CD4-positive, CD25-positive, alpha-beta regulatory T cell (primary cell): ENCODE results near the gene PCDH1. TPM values are rescaled to one million over a fixed set of nuclear protein-coding genes. Genes with fewer than 3 reads are reported as not detected.

Source experiments
- ATAC-seq, 2 donors: fragments of 150-1000 bp; cut with Tn5 transposase; one replicate each; pipeline ENCODE4 v1.10.0; 2021; ENCODE audit warnings: low read depth in 2 of 2, moderate number of reproducible peaks in 2 of 2, moderate library complexity in 1 of 2
- DNase-seq, 3 donors: peaks; one replicate each; pipeline versions ENCODE4 v3.0.0 to v3.0.0-alpha.2; 2012 to 2022; ENCODE audit warnings: mixed read lengths in 1 of 3
- H3K27ac ChIP-seq: one replicate; pipeline ENCODE4 v1.7.0; 2013; ENCODE audit warnings: mild to moderate bottlenecking, low read length; ENCODE audit not compliant: insufficient read depth, poor library complexity, severe bottlenecking
- H3K27me3 ChIP-seq: one replicate; pipeline ENCODE4 v1.7.0; 2013; ENCODE audit warnings: low read length; ENCODE audit not compliant: control insufficient read depth, insufficient read depth
- H3K36me3 ChIP-seq: one replicate; pipeline ENCODE4 v1.7.0; 2013; ENCODE audit warnings: mild to moderate bottlenecking, low read length, moderate library complexity; ENCODE audit not compliant: control insufficient read depth, insufficient read depth
- H3K4me1 ChIP-seq: 2 replicates; pipeline ENCODE4 v1.7.0; 2013; ENCODE audit warnings: mild to moderate bottlenecking, low read length; ENCODE audit not compliant: insufficient read depth, control insufficient read depth, poor library complexity, severe bottlenecking
- H3K4me3 ChIP-seq: one replicate; pipeline ENCODE4 v1.7.0; 2013; ENCODE audit warnings: low read depth, mild to moderate bottlenecking, low read length, moderate library complexity
- H3K9me3 ChIP-seq, 2 experiments: 1 replicate in 1 of 2; 2 replicates in 1 of 2; pipeline ENCODE4 v1.7.0; 2013; ENCODE audit warnings: low read length in 2 of 2, mild to moderate bottlenecking in 1 of 2, moderate library complexity in 1 of 2; ENCODE audit not compliant: control insufficient read depth in 2 of 2
- H3K27ac Mint-ChIP-seq, 3 donors: one replicate each; pipeline ENCODE4 v1.8.0; 2020 to 2022; ENCODE audit warnings: mild to moderate bottlenecking in 3 of 3, mixed read lengths in 3 of 3, moderate library complexity in 2 of 3
- H3K27me3 Mint-ChIP-seq: one replicate; pipeline ENCODE4 v1.8.0; 2022; ENCODE audit warnings: mild to moderate bottlenecking, mixed read lengths
- H3K36me3 Mint-ChIP-seq: one replicate; pipeline ENCODE4 v1.8.0; 2020; ENCODE audit warnings: mixed read lengths
- H3K4me1 Mint-ChIP-seq, 4 donors: one replicate each; pipeline ENCODE4 v1.8.0; 2020 to 2022; ENCODE audit warnings: mixed read lengths in 4 of 4, mild to moderate bottlenecking in 1 of 4
- H3K4me3 Mint-ChIP-seq, 4 donors: one replicate each; pipeline ENCODE4 v1.8.0; 2020 to 2022; ENCODE audit warnings: mild to moderate bottlenecking in 4 of 4, mixed read lengths in 4 of 4, moderate library complexity in 3 of 4
- H3K9me3 Mint-ChIP-seq, 7 donors: one replicate each; pipeline ENCODE4 v1.8.0; 2020 to 2022; ENCODE audit warnings: mixed read lengths in 7 of 7, mild to moderate bottlenecking in 3 of 7, moderate library complexity in 2 of 7
- polyA plus RNA-seq, 4 donors: library from polyadenylated mRNA; unstranded; fragments of 300-500 nt; fragmentation: Illumina TruSeq; gene quantifications; one replicate each; pipeline ENCODE4 v1.2.3, GENCODE V29; 2021
- total RNA-seq: library from RNA; stranded (reverse); gene quantifications from one replicate; pipeline ENCODE4 v1.2.3, GENCODE V29; 2022

Gene PCDH1
- total and polyA plus RNA-seq, 5 donors from 2014 or later, result 0.20 to 2.6 (median 1.3) TPM

DNA sequence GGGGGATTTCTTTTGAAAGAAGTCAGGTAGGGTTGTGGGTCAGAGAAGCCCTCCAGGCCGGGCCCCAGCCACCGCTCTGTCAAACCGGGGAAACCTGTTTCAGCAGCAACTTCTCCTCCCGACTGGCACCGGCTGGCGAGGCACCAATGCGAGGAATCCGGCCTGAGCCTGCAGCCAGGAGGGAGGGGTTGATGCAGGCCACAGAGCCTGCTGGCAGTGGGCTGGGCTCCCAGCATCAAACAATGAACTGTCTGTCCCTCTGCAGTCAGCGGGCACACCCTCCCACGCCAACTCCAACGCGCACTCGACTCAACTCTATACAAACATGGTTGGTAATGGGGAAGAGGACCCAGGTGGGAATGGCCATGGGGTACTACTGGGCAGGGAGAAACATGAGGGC lies 12.1 kb downstream of the PCDH1 start:
- ATAC-seq (no peak), DNase-seq (no peak)
- Histone ChIP-seq H3K4me1 (no peaks in the 10 kb centered on the region), H3K27ac (no peak overlapping the region), H3K36me3 (no peaks in the 10 kb centered on the region), H3K27me3 (peaks cover 2% of the 10 kb centered on the region), H3K4me3 (no peak overlapping the region), H3K9me3 (no peaks in the 10 kb centered on the region)
- H3K27me3 Mint-ChIP-seq, result peaks cover 36% of the 10 kb centered on the region
- no peak overlapping the region for H3K4me3 Mint-ChIP-seq
- no peak overlapping the region for H3K27ac Mint-ChIP-seq
- no peaks in the 10 kb centered on the region for H3K36me3 Mint-ChIP-seq
- no peaks in the 10 kb centered on the region for H3K4me1 Mint-ChIP-seq
- H3K9me3 Mint-ChIP-seq, result no peaks in the 10 kb centered on the region

DNA sequence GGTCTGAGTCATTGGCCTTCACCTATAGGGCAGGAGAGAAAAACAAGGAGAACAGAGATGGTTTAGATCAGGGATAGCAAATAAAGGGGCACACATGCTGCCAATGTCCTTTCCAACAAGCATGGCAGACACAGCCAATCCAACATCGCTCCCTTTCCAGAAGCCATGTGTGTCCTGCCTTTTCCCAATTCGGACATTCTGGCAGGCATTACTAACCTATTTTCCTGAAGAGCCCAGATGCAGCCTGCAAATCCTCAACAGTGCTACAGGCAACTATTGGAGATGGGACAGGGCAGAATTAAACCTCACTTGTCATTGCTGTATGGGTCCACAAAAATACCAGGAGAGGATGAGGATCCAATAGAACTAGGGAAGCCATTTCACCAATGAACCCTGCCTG lies 12.8 kb downstream of the PCDH1 start:
- peaks cover 34% of the 10 kb centered on the region for H3K27me3 Mint-ChIP-seq
- H3K27ac Mint-ChIP-seq, result no peak overlapping the region

GRCh38 chr5:141864371-141865370 lies 13.5 kb downstream of the PCDH1 start:
- Mint-ChIP-seq H3K36me3 (no peaks in the 10 kb centered on the region), H3K4me3 (no peak overlapping the region), H3K4me1 (no peaks in the 10 kb centered on the region), H3K27ac (no peak overlapping the region), H3K27me3 (peaks cover 33% of the 10 kb centered on the region), H3K9me3 (no peaks in the 10 kb centered on the region)
- Histone ChIP-seq H3K36me3 (no peaks in the 10 kb centered on the region), H3K4me1 (no peaks in the 10 kb centered on the region), H3K9me3 (no peaks in the 10 kb centered on the region), H3K27me3 (peaks cover 2% of the 10 kb centered on the region), H3K27ac (no peak overlapping the region), H3K4me3 (no peak overlapping the region)
- no peak for DNase-seq
- no peak for ATAC-seq

More for the DNA sequence above, 12.8 kb downstream of the PCDH1 start:
- Mint-ChIP-seq H3K4me1 (no peaks in the 10 kb centered on the region), H3K4me3 (no peak overlapping the region), H3K9me3 (no peaks in the 10 kb centered on the region), H3K36me3 (no peaks in the 10 kb centered on the region)
- DNase-seq (no peak), ATAC-seq (no peak)
- no peak overlapping the region for H3K4me3 ChIP-seq
- H3K9me3 ChIP-seq, result no peaks in the 10 kb centered on the region
- H3K36me3 ChIP-seq, result no peaks in the 10 kb centered on the region
- H3K27ac ChIP-seq, result no peak overlapping the region
- H3K27me3 ChIP-seq, result peaks cover 2% of the 10 kb centered on the region
- no peaks in the 10 kb centered on the region for H3K4me1 ChIP-seq

GRCh38 chr5:141863569-141864178 lies 14.5 kb downstream of the PCDH1 start:
- Histone ChIP-seq H3K27me3 (peaks cover 2% of the 10 kb centered on the region), H3K4me3 (no peak overlapping the region), H3K9me3 (no peaks in the 10 kb centered on the region), H3K36me3 (no peaks in the 10 kb centered on the region), H3K27ac (no peak overlapping the region), H3K4me1 (no peaks in the 10 kb centered on the region)
- no peak overlapping the region for H3K4me3 Mint-ChIP-seq
- H3K9me3 Mint-ChIP-seq, result no peaks in the 10 kb centered on the region
- ATAC-seq, result no peak
- H3K36me3 Mint-ChIP-seq, result no peaks in the 10 kb centered on the region
- no peaks in the 10 kb centered on the region for H3K4me1 Mint-ChIP-seq
- DNase-seq, result no peak
- H3K27ac Mint-ChIP-seq, result no peak overlapping the region
- peaks cover 33% of the 10 kb centered on the region for H3K27me3 Mint-ChIP-seq

DNA sequence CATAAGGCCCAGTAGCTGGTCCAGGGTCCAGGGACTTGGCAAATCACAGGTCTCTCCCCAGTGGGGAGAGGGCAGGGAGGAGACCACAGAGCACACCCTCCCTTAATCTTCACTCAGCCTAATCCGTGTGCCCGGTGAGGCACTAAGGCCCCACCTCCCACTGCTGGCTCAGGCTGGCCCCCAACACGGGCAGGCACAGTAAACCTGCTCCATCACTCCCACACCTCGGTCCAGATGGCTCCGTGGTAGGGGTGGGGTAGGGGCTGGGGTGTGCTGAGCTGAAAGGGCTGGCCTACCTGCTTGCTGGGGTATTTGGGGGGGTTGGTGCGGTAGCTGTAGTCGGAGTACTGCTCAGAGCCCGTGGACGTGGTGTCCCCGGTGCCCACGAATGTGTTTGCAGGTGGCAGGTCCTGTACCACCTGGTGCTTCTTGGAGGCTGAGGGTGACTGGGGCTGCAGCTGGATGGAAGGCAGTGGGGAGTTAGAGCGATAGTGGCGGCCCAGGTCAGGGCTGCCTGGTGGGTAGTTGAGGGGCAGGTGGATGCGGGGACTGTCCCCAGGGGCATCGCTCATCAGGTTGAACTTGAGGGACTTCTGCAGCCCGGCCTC lies 15.2 kb downstream of the PCDH1 start:
- H3K9me3 ChIP-seq, result no peaks in the 10 kb centered on the region
- H3K27me3 ChIP-seq, result peaks cover 2% of the 10 kb centered on the region
- no peak overlapping the region for H3K4me3 Mint-ChIP-seq
- no peak for ATAC-seq
- no peak overlapping the region for H3K27ac ChIP-seq
- no peak overlapping the region for H3K4me3 ChIP-seq
- peaks cover 0 to 2% (median 0%) of the 10 kb centered on the region in 7 donors for H3K9me3 Mint-ChIP-seq
- DNase-seq, result no peak
- no peaks in the 10 kb centered on the region for H3K36me3 ChIP-seq
- H3K36me3 Mint-ChIP-seq, result no peaks in the 10 kb centered on the region
- no peak overlapping the region for H3K27ac Mint-ChIP-seq
- no peaks in the 10 kb centered on the region for H3K4me1 Mint-ChIP-seq
- peaks cover 36% of the 10 kb centered on the region for H3K27me3 Mint-ChIP-seq
- H3K4me1 ChIP-seq, result no peaks in the 10 kb centered on the region

DNA sequence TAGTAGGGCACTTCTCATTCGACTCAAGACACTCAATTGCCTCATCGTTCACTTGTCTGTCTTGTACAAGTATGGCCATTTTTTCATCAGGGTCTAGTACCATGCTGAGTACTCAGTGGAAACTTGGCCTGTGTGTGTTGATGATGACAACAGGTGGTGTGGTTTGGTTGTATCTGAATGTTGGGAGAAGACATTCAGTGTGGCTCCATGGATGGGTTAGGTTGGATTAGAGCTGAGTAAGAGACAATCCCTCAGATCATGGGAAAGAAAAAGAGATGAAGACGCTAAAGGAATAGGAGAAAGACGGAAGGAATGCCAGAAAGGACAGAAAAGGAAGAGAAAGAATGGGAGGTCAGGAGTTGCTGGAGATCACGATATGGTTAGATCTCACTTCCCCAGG lies 17.0 kb downstream of the PCDH1 start:
- Mint-ChIP-seq H3K4me1 (no peaks in the 10 kb centered on the region), H3K27me3 (peaks cover 33% of the 10 kb centered on the region), H3K36me3 (no peaks in the 10 kb centered on the region), H3K27ac (no peak overlapping the region), H3K9me3 (peaks cover 0 to 2% (median 0%) of the 10 kb centered on the region in 7 donors), H3K4me3 (no peak overlapping the region)
- DNase-seq, result no peak
- Histone ChIP-seq H3K9me3 (no peaks in the 10 kb centered on the region), H3K36me3 (no peaks in the 10 kb centered on the region), H3K27me3 (peaks cover 2% of the 10 kb centered on the region), H3K27ac (no peak overlapping the region), H3K4me3 (no peak overlapping the region), H3K4me1 (no peaks in the 10 kb centered on the region)
- no peak for ATAC-seq

GRCh38 chr5:141858079-141858765 lies 20.0 kb downstream of the PCDH1 start:
- H3K27me3 Mint-ChIP-seq, result peaks cover 27% of the 10 kb centered on the region
- Histone ChIP-seq H3K9me3 (no peaks in the 10 kb centered on the region), H3K4me1 (no peaks in the 10 kb centered on the region), H3K27ac (no peak overlapping the region), H3K27me3 (no peaks in the 10 kb centered on the region), H3K36me3 (no peaks in the 10 kb centered on the region), H3K4me3 (no peak overlapping the region)
- H3K9me3 Mint-ChIP-seq, result peaks cover 0 to 2% (median 0%) of the 10 kb centered on the region in 7 donors
- no peak overlapping the region for H3K27ac Mint-ChIP-seq
- H3K36me3 Mint-ChIP-seq, result no peaks in the 10 kb centered on the region
- no peak overlapping the region for H3K4me3 Mint-ChIP-seq
- no peaks in the 10 kb centered on the region for H3K4me1 Mint-ChIP-seq
- DNase-seq, result no peak
- no peak for ATAC-seq
